ENCODE data around the gene GLIS1. TPM values are rescaled to one million over a fixed set of nuclear protein-coding genes. Genes with fewer than 3 reads are reported as not detected.

The GLIS1 gene
- polyA plus RNA-seq, 1 experiment = 1.9 TPM

- ChIA-PET CTCF (no interaction called here), POLR2A (no interaction called here)
- no peak for DNase-seq (ENCODE audit: low read depth)
- TF ChIP-seq CTCF (IDR thresholded peaks at IDR 0.05; ENCODE audit: insufficient read depth, low read depth, low read length) = no peak
- Histone ChIP-seq H3K27me3 (ENCODE audit: control insufficient read depth, insufficient read depth, low read length) (no peaks in the 10 kb centered on the region), H3K36me3 (ENCODE audit: control insufficient read depth, insufficient read depth, low read length) (no peaks in the 10 kb centered on the region), H3K4me3 (ENCODE audit: low read depth, low read length) (no peak overlapping the region)
Observed at GRCh38 chr1:53551428-53551995, 187.5 kb downstream of the GLIS1 start.

GRCh38 chr1:53550201-53550741 lies 188.7 kb downstream of the GLIS1 start:
- ChIA-PET CTCF (no interaction called here), POLR2A (no interaction called here)
- Histone ChIP-seq H3K36me3 (ENCODE audit: control insufficient read depth, insufficient read depth, low read length) (no peaks in the 10 kb centered on the region), H3K4me3 (ENCODE audit: low read depth, low read length) (no peak overlapping the region), H3K27me3 (ENCODE audit: control insufficient read depth, insufficient read depth, low read length) (no peaks in the 10 kb centered on the region)
- no peak for TF ChIP-seq CTCF (IDR thresholded peaks at IDR 0.05; ENCODE audit: insufficient read depth, low read depth, low read length)
- DNase-seq (ENCODE audit: low read depth) = no peak

GRCh38 chr1:53549781-53550180 lies 189.2 kb downstream of the GLIS1 start:
- H3K27me3 ChIP-seq (ENCODE audit: control insufficient read depth, insufficient read depth, low read length) = no peaks in the 10 kb centered on the region
- no peak for TF ChIP-seq CTCF (IDR thresholded peaks at IDR 0.05; ENCODE audit: insufficient read depth, low read depth, low read length)
- H3K36me3 ChIP-seq (ENCODE audit: control insufficient read depth, insufficient read depth, low read length) = no peaks in the 10 kb centered on the region
- no peak overlapping the region for H3K4me3 ChIP-seq (ENCODE audit: low read depth, low read length)
- POLR2A ChIA-PET = no interaction called here
- no peak for DNase-seq (ENCODE audit: low read depth)
- CTCF ChIA-PET = no interaction called here

GRCh38 chr1:53549287-53549686 lies 189.7 kb downstream of the GLIS1 start:
- no peaks in the 10 kb centered on the region for H3K36me3 ChIP-seq (ENCODE audit: control insufficient read depth, insufficient read depth, low read length)
- ChIA-PET POLR2A (no interaction called here), CTCF (interaction anchor here (0.6 kb wide), 1 partner anchor 253 kb away, joined by 3 read pairs; no protein-coding TSS in a partner anchor)
- H3K4me3 ChIP-seq (ENCODE audit: low read depth, low read length) = no peak overlapping the region
- TF ChIP-seq CTCF (IDR thresholded peaks at IDR 0.05; ENCODE audit: insufficient read depth, low read depth, low read length) = no peak
- H3K27me3 ChIP-seq (ENCODE audit: control insufficient read depth, insufficient read depth, low read length) = no peaks in the 10 kb centered on the region
- no peak for DNase-seq (ENCODE audit: low read depth)

- no peak overlapping the region for H3K4me3 ChIP-seq (ENCODE audit: low read depth, low read length)
- CTCF ChIA-PET = no interaction called here
- no peak for DNase-seq (ENCODE audit: low read depth)
- H3K36me3 ChIP-seq (ENCODE audit: control insufficient read depth, insufficient read depth, low read length) = no peaks in the 10 kb centered on the region
- POLR2A ChIA-PET = no interaction called here
- TF ChIP-seq CTCF (IDR thresholded peaks at IDR 0.05; ENCODE audit: insufficient read depth, low read depth, low read length) = no peak
- H3K27me3 ChIP-seq (ENCODE audit: control insufficient read depth, insufficient read depth, low read length) = no peaks in the 10 kb centered on the region
Observed at GRCh38 chr1:53548031-53548491, 190.9 kb downstream of the GLIS1 start.

Data from BJ (cell line).